CD4-positive, alpha-beta T cell treated with Interleukin-6 for 4 hours (primary cell): ENCODE measurements around the gene MACROD2.

Source experiments
- DNase-seq: peaks from one replicate; pipeline ENCODE4 v3.0.0-alpha.2; 2020; ENCODE audit warnings: mixed read lengths

Gene MACROD2

DNA sequence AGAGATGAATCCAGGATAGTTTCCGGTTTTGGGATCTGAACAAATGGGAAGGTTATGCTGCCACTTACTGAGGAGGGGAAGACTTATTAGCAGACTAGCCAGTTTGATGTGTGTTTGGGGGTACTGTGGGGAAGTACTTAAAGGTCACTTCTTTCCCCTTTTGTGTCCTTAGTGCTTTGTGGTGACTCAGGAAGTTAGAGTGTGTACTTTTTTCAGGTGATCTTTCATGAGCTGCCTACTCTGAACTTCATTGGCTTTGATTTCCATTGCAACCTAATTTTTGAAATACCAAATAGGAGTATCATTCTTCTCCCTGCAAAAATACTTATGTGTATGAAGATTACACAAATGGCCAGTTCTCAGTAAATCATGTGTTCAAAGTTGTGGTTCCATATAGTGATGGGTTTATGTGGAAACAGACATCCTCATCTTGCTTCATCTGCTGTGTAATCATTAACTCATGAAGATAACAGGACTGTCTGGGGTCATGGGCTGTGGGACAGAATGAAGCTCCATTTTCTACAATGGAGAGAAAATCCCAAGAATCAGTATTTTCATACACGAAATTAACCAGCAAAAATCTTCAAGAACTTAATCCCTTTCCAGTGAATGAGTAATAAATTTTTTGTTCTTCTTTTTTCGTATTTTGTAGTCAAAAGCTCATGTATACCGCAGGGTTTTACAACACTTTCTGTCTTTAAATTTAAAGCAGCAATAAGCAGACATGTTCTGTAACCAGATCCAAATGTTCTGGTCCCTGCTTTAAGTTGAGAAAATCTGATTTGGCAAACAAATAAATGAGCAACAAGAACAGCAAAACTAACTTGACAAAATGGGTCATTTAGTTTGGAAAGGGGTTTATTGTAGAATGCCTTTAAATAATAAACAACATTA lies 614.3 kb downstream of the MACROD2 start:
- DNase-seq = no peak

DNA sequence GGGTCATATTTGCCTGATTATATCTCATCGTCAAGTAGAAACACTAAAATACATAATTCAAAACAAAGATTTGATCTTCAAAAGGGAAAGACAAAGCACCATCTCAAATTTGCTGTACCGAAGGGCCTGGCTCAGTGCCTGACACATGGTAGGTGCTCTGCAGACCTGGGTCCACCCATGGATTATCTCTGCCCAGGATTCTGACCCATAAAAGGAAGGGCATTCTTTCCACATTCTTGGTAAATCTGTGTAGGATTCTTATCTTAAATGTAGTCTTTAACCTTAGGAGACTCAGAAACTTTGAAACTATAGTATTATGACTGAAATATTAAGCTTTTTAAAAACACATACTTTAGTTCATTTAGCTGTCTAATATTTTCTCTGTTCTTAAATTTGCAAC lies 616.2 kb downstream of the MACROD2 start:
- DNase-seq = no peak

DNA sequence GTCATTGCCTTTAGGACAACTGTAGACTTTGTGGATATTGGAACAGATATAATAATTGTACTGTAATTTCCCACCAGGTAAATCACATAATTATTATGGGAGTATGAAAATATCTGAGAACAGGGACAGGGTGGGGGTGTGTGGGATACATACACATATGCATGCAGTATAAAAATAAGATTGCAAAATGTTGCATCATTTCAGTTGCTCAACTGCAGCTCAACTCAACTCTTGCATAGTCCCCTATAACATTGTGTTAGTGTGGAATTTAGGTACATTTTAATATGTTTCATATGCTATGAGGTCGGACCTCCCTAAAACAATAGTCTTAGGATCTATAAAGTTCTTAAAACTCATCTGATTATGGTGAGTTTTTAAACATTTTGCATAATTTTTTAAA lies 617.1 kb downstream of the MACROD2 start:
- DNase-seq = no peak

DNA sequence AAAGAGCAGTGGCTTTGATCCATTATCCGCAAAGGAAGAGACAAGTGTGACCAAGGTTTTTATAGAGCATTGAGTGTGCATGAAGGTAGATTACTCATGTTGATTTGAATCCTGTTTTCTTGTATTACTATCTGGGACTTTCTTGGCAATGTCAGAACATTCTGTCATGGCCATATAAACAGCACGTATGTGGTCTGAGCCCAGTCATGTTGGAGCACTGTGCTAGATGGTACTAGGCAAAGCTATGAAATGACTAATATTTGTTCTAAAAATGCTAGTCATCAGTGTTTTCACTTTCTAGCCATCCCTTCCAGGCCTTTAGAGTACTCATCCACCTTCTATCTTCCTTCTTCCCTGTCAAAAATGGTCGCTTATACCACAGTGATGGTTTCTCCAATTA lies 620.7 kb downstream of the MACROD2 start:
- DNase-seq = no peak

DNA sequence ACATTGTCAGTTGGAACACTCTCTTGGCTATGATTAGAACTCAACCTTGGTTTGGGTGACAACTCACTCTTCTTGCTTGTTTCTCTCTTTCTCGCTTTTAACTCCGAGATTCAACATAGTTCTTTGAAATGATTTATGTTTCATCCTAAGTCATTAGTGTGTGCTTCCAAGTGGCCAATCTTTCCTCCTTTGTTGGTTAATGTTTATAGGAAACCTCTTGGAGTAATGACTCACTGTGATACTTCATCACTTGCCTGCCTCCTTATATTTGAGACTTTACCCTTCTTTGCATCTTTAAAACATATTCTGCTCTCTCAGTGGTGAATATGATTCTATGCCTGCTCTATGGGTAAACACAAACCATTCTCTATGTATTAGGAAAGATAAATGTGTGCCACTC lies 621.8 kb downstream of the MACROD2 start:
- no peak for DNase-seq

GRCh38 chr20:14619411-14619810 lies 624.1 kb downstream of the MACROD2 start:
- DNase-seq = no peak

- DNase-seq = no peak
Observed at GRCh38 chr20:14622796-14623195, 627.5 kb downstream of the MACROD2 start.

GRCh38 chr20:14631011-14631410 lies 635.7 kb downstream of the MACROD2 start:
- DNase-seq = no peak

GRCh38 chr20:14632906-14633305 lies 637.6 kb downstream of the MACROD2 start:
- no peak for DNase-seq

DNA sequence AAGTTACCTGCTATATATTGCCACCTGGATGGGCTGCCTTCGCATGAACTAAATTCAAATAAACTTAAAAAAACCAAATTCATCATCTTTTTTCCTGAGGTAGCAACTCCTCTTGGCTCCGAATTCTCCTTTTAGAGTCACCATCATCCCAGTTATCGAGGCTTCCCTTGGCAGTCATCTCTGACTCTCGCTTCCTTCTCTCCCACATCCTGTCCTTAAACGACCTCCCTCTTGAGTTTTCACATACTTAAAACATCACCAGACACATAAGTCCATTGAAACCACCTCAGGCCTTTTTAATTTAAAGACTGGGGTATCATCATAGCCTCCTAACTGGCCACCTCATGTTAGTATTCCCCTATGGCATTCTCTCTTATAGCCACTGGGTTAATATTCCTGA lies 638.2 kb downstream of the MACROD2 start:
- no peak for DNase-seq

DNA sequence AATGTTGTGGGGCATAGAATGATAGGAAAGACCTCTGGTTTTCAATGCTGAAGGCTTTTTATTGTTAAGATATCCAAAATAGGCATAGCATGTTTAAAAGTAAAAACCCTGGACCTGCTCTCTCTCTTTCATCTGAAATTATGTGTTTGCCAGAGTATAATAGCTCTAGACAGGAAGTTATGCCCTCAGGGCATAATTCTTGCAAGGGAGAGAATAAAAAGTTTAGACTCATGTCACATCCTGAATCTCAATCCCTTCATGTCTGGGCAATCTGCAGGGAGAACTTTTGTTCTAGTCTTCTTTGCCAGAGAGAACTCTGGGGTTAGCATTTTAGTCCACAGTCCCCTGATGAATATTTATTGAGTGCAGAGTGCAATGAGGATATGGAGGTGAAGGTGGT lies 639.3 kb downstream of the MACROD2 start:
- no peak for DNase-seq

GRCh38 chr20:14637441-14637840 lies 642.1 kb downstream of the MACROD2 start:
- no peak for DNase-seq

DNA sequence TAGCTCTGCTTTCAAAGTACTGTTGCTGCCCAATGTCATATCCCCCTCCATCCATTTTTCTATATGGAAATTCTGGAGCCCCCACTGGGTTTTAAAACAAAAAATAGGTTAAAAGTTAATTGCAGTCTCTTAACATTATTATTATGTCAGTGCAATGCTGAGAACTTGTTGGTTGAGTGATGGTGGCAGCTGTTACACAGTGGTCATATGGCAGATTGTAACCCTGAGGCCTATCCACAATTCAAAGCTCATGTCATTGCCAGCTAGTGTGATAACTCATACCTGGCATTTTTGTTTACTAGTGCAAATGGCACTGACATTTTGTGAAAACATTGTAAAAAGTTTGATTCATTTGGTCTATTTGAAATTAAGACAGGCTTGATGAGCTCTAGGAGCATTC lies 647.8 kb downstream of the MACROD2 start:
- DNase-seq = no peak

- DNase-seq = no peak
Observed at GRCh38 chr20:14643556-14643955, 648.2 kb downstream of the MACROD2 start.

DNA sequence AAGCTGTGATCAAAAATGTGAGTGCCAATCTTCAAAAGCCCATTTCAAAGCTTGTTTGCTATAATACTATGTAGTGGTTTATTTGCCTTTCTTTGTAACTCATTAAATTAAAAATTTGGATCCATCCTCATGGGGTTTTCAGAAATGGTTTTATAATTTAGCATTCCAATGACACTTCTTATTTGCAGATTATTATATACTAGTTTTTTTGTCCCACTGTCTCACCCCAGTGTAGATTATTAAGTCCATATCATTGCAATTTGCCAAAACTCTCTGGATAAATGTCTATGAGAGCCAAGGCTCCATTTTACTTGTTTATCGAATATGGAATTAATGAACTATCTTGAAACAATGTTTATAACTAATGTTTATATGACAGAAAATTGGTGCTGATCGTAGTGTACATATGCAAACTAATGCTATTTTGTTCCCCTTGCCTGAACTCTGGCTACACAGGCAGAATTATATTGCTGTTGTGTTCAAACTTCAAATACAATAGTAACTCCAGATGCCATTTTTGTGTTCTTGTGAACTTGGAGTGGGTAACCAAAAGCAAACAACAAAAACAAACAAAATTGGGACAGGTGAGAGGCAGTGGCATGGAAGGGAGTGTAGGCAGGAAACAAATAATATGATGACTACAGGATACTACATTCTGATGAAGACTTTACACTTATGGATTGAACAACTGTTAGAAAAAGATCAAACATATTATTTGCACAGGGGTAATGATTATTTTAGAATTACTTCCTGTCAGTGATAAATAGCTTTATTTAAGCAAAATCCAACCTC lies 649.2 kb downstream of the MACROD2 start:
- DNase-seq = no peak

- no peak for DNase-seq
Observed at GRCh38 chr20:14647016-14647415, 651.7 kb downstream of the MACROD2 start.

DNA sequence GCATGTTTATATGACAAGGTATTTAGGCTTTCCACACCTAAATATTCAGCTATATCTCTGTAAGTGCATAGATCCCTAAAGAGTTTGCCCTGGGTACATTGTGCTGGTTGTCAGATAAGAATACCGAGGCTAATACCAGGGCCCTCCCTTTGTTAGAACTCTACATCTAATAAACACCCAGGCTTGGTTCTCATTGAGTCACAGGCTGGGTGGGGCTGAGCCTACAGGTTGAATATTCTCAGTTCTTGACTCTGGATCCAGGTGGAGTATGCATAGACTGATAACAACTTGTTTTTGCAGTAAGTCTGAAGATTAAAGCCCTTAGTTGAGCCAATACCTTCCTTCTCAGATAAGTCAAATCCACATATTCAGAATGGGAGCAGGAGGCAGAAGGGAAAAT lies 654.3 kb downstream of the MACROD2 start:
- DNase-seq = no peak

DNA sequence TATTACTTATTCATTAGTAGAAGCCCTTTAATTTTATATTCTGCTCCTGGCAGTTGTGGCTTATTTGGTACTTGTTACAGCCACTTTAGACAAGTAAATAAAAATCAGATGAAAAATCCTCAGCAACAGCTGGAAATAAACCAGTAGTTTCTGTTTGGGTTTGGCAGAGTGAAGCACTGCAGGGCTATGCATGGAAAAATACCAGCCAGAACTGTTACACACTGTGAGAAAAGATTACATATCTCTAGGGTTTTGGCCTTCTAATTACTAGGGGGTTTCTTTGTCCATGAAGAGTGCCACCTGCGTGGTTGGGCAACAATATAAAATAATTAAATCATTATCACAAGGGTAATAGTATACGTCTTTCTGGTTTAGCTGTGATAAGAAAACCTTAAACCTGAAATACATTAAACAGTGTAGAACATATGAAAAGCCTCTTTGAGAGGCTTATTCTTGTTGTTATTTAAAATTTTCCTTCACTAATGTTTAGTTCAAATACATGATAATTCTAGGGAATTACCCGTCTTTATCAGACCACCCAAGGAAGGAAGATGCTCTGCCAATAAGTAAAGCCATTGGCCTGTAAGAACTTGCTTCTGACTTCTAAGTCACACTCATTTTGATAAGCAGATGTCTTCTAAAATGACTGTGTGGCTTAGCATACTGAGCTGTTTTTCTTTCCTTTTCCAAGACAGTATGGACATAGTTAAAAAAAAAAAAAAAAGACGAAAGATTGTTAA lies 662.1 kb downstream of the MACROD2 start:
- DNase-seq = no peak

GRCh38 chr20:14664101-14664500 lies 668.8 kb downstream of the MACROD2 start:
- no peak for DNase-seq

- no peak for DNase-seq
Observed at GRCh38 chr20:14666696-14667095, 671.4 kb downstream of the MACROD2 start.

DNA sequence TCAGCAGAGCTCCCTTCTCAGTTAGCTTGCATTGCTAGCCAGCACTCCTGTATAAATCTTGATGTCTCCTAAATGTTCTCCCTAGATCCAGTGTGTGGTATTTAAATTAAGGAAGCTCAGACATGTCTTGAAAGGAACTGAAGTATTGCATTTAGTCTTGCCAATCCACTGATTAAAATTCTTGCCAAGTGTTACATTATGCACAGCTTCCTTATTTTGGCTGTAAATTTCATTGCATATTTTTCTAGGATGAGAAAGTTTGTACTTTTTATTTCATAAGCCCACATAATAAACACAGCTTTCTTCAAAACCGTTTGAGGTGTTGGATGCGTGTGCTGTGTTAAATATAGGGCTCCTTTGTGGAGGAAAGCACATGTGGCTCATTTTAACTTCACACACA lies 671.9 kb downstream of the MACROD2 start:
- DNase-seq = no peak

- DNase-seq = no peak
Observed at GRCh38 chr20:14672066-14672465, 676.8 kb downstream of the MACROD2 start.

DNA sequence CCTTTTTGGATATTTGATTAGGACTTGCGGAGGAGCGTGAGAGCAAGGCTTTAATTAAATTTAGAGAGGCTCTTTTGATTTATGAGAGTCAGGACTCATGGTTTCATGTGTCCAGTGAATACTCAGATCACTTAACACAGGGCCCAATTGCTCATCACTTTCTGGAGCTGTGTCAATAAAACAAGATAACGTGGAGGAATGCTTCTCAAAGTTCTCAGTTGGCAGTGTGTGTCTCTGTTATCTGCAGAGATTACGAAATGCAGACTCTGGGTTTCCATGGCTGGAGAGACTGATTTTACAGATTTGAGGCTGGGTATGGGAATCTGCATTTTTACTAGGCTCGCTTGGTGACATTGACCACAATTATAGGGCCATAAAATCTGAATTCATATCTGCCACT lies 677.8 kb downstream of the MACROD2 start:
- DNase-seq = no peak
